OCI-LY7 (cell line): ENCODE measurements around the gene INSC.

Experiments
- EZH2phosphoT487 ChIP-seq: fragments of 200-600 bp; sonication (generic); IDR thresholded peaks from 2 replicates; pipeline ENCODE4 v1.6.1; 2018; ENCODE audit warnings: low read depth, borderline replicate concordance, mild to moderate bottlenecking, mixed run types, antibody characterized with exemption, low read length, moderate library complexity, mixed read lengths
- TF ChIP-seq, protein P1 (sequence below): fragments of 200-600 bp; sonication (generic); conservative IDR thresholded peaks from 2 replicates; pipeline ENCODE4 v1.5.1; 2014; ENCODE audit warnings: mild to moderate bottlenecking, antibody characterized with exemption, low read length, moderate library complexity, mixed read lengths

- TF ChIP-seq, protein P1, sequence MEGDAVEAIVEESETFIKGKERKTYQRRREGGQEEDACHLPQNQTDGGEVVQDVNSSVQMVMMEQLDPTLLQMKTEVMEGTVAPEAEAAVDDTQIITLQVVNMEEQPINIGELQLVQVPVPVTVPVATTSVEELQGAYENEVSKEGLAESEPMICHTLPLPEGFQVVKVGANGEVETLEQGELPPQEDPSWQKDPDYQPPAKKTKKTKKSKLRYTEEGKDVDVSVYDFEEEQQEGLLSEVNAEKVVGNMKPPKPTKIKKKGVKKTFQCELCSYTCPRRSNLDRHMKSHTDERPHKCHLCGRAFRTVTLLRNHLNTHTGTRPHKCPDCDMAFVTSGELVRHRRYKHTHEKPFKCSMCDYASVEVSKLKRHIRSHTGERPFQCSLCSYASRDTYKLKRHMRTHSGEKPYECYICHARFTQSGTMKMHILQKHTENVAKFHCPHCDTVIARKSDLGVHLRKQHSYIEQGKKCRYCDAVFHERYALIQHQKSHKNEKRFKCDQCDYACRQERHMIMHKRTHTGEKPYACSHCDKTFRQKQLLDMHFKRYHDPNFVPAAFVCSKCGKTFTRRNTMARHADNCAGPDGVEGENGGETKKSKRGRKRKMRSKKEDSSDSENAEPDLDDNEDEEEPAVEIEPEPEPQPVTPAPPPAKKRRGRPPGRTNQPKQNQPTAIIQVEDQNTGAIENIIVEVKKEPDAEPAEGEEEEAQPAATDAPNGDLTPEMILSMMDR = no peak
- TF ChIP-seq EZH2phosphoT487 = no peak
Measured at GRCh38 chr11:15190611-15191010, 75.9 kb downstream of the INSC start.
